ENCODE results near the gene GGTA1. TPM values are rescaled to one million over a fixed set of nuclear protein-coding genes. Genes with fewer than 3 reads are reported as not detected.

GGTA1 gene
- total and polyA plus RNA-seq, 9 of the 15 experiments (the other 6 are each of a cell fraction or from before 2014, with no cell fraction given) = 0.04 to 0.15 TPM; not detected in 7

DNA sequence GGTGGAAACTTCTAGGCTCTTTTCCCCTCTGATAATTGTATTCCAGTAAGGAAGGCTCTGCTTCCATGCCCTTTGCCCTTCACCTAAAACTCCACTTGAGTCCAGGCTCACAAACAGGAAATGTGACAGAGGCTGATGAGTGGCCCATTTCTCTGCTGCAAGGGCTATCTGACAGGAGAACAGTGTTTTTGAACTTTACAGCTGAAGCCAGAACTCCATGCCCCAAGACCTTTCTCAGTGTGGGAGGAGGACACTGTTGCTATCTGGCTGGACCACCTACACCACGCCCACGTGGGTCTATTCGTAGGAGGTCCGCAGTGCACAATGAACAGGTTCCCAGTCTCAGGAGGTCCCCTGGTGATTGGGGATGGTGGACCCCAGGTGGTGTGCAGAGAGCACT is 13.6 kb downstream of the GGTA1 start:
- ATAC-seq (peak; percentile 59), DNase-seq (ENCODE audit: extremely low read depth in 1 of 4, low spot score in 3 of 4) (peak; percentile 25 to 43 (median 32)), FAIRE-seq (peak; percentile 81)
- no peaks in the 10 kb centered on the region for H3K79me2 ChIP-seq (ENCODE audit: control insufficient read depth, insufficient read depth, low read length)
- POLR2A ChIA-PET = no interaction called here
- intact Hi-C loops (cut with micrococcal nuclease) = no loop called here
- peak overlapping the region; percentile 21; the same call in 1 of the 2 replicates for H3K4me2 ChIP-seq (ENCODE audit: insufficient read depth, low read length)
- peaks cover 4 to 15% of the 10 kb centered on the region in 2 experiments; a peak in 1 of 5 replicates for H3K27me3 ChIP-seq (ENCODE audit: control insufficient read depth in 2 of 2, insufficient read depth in 2 of 2, low read length in 2 of 2)
- CTCF ChIA-PET (ENCODE audit: low intra/inter-chr PET ratio) = no interaction called here
- in situ Hi-C loops (cut with MboI) = no loop called here
- H3K9ac ChIP-seq (ENCODE audit: insufficient read depth in 1 of 2, low read depth in 2 of 2, low read length in 2 of 2) = no peak overlapping the region
- no peaks in the 10 kb centered on the region for H4K20me1 ChIP-seq (replicated peaks; ENCODE audit: control insufficient read depth, insufficient read depth, low read length)
- no peak overlapping the region for H3K4me3 ChIP-seq
- H3K9me1 ChIP-seq (ENCODE audit: control insufficient read depth, insufficient read depth, low read length) = no peaks in the 10 kb centered on the region
- peaks cover 0 to 17% of the 10 kb centered on the region in 2 experiments; a peak in 3 of 5 replicates for H3K4me1 ChIP-seq (replicated peaks in 1 of 2; ENCODE audit: control insufficient read depth in 2 of 2, insufficient read depth in 2 of 2, low read length in 2 of 2)
- peak overlapping the region; percentile 3; the same call in 1 of the 2 replicates for H2AFZ ChIP-seq (ENCODE audit: low read depth, low read length)
- BruUV-seq (replicated peaks) = no TSS peak
- no peaks in the 10 kb centered on the region for H3K9me3 ChIP-seq (replicated peaks; ENCODE audit: control insufficient read depth, insufficient read depth, low read depth, low read length)
- no peaks in the 10 kb centered on the region for H3K36me3 ChIP-seq (ENCODE audit: control insufficient read depth, insufficient read depth, low read length)
- WGBS (ENCODE audit: insufficient coverage, low coverage, missing lambda C conversion rate) = 0% methylated on average over 4 of the region's 4 CpGs
- no peak overlapping the region for H3K27ac ChIP-seq (ENCODE audit: extremely low read depth, low read depth, low read length)
- TF ChIP-seq ETS2 (tag; IDR thresholded peaks at IDR 0.05; ENCODE audit: borderline replicate concordance, poor library complexity, severe bottlenecking) (no peak), TBP (optimal IDR thresholded peaks at IDR 0.05; ENCODE audit: low read depth, low read length) (no peak), ETV1 (tag; conservative IDR thresholded peaks at IDR 0.05; ENCODE audit: low read depth) (no peak), CBX3 (IDR thresholded peaks at IDR 0.05; ENCODE audit: borderline replicate concordance in 1 of 2, low read length in 2 of 2) (no peak), U2AF2 (optimal IDR thresholded peaks at IDR 0.05; ENCODE audit: low read depth, low read length) (no peak), CXXC5 (CRISPR knock-in tag; IDR thresholded peaks at IDR 0.05) (no peak), ESRRB (CRISPR knock-in tag; IDR thresholded peaks at IDR 0.05; ENCODE audit: borderline replicate concordance) (no peak), HDAC6 (IDR thresholded peaks at IDR 0.05; ENCODE audit: low read depth, low read length) (no peak), EGR1 (conservative IDR thresholded peaks at IDR 0.05) (peak; percentile 53), SAFB (IDR thresholded peaks at IDR 0.05; ENCODE audit: borderline replicate concordance, low read depth, low read length) (no peak), CBFA2T3 (IDR thresholded peaks at IDR 0.05) (peak; percentile 56; the same call in 1 of the 2 replicates), U2AF1 (optimal IDR thresholded peaks at IDR 0.05; ENCODE audit: low read depth, low read length) (no peak), ZFPM2 (CRISPR knock-in tag; IDR thresholded peaks at IDR 0.05) (no peak), ZNF445 (CRISPR knock-in tag; IDR thresholded peaks at IDR 0.05; ENCODE audit: low read depth) (no peak), SPI1 (IDR thresholded peaks at IDR 0.05; ENCODE audit: borderline replicate concordance, low read depth, low read length) (no peak), PTBP1 (IDR thresholded peaks at IDR 0.05; ENCODE audit: low read depth, low read length) (no peak), TCF3 (CRISPR knock-in tag; IDR thresholded peaks at IDR 0.05) (peak; percentile 54), ADNP (tag; IDR thresholded peaks at IDR 0.05) (no peak)
- TF ChIP-seq, protein P1, sequence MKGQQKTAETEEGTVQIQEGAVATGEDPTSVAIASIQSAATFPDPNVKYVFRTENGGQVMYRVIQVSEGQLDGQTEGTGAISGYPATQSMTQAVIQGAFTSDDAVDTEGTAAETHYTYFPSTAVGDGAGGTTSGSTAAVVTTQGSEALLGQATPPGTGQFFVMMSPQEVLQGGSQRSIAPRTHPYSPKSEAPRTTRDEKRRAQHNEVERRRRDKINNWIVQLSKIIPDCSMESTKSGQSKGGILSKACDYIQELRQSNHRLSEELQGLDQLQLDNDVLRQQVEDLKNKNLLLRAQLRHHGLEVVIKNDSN (CRISPR knock-in tag; IDR thresholded peaks at IDR 0.05) = peak; percentile 47
- TF ChIP-seq, protein P2, sequence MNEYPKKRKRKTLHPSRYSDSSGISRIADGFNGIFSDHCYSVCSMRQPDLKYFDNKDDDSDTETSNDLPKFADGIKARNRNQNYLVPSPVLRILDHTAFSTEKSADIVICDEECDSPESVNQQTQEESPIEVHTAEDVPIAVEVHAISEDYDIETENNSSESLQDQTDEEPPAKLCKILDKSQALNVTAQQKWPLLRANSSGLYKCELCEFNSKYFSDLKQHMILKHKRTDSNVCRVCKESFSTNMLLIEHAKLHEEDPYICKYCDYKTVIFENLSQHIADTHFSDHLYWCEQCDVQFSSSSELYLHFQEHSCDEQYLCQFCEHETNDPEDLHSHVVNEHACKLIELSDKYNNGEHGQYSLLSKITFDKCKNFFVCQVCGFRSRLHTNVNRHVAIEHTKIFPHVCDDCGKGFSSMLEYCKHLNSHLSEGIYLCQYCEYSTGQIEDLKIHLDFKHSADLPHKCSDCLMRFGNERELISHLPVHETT (CRISPR knock-in tag; conservative IDR thresholded peaks at IDR 0.05 in 1 of 2, IDR thresholded peaks at IDR 0.05 in 1 of 2) = no peak
- TF ChIP-seq, protein P3, sequence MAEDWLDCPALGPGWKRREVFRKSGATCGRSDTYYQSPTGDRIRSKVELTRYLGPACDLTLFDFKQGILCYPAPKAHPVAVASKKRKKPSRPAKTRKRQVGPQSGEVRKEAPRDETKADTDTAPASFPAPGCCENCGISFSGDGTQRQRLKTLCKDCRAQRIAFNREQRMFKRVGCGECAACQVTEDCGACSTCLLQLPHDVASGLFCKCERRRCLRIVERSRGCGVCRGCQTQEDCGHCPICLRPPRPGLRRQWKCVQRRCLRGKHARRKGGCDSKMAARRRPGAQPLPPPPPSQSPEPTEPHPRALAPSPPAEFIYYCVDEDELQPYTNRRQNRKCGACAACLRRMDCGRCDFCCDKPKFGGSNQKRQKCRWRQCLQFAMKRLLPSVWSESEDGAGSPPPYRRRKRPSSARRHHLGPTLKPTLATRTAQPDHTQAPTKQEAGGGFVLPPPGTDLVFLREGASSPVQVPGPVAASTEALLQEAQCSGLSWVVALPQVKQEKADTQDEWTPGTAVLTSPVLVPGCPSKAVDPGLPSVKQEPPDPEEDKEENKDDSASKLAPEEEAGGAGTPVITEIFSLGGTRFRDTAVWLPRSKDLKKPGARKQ (CRISPR knock-in tag; IDR thresholded peaks at IDR 0.05) = no peak
